Trophoblast cell (in vitro differentiated cells and primary cell): Measurements from ENCODE around the gene NCS1.

Experiments used
- DNase-seq, 2 donors: peaks; one replicate each; pipeline ENCODE4 v3.0.0-alpha.2; 2016
- H2AFZ ChIP-seq: 2 replicates; pipeline ENCODE4 v1.6.1; 2013; ENCODE audit warnings: low read length, moderate library complexity, mild to moderate bottlenecking; ENCODE audit not compliant: insufficient read depth, poor library complexity
- H2AK5ac ChIP-seq: 2 replicates; pipeline ENCODE4 v1.6.1; 2013; ENCODE audit warnings: mild to moderate bottlenecking, low read length
- H2BK120ac ChIP-seq: 2 replicates; pipeline ENCODE4 v1.6.1; 2013; ENCODE audit warnings: low read length, mild to moderate bottlenecking, moderate library complexity; ENCODE audit not compliant: insufficient read depth, poor library complexity
- H2BK12ac ChIP-seq: 2 replicates; pipeline ENCODE4 v1.6.1; 2013; ENCODE audit warnings: mild to moderate bottlenecking, low read length, moderate library complexity
- H2BK5ac ChIP-seq: 2 replicates; pipeline ENCODE4 v1.6.1; 2013; ENCODE audit warnings: low read length, low read depth, moderate library complexity, mild to moderate bottlenecking; ENCODE audit not compliant: poor library complexity
- H3K14ac ChIP-seq: 2 replicates; pipeline ENCODE4 v1.6.1; 2013; ENCODE audit warnings: mild to moderate bottlenecking, low read length
- H3K18ac ChIP-seq: 2 replicates; pipeline ENCODE4 v1.6.1; 2013; ENCODE audit warnings: mild to moderate bottlenecking, low read length
- H3K23ac ChIP-seq: 2 replicates; pipeline ENCODE4 v1.6.1; 2013; ENCODE audit warnings: low read length
- H3K27ac ChIP-seq: 2 replicates; pipeline ENCODE4 v1.5.1; 2013; ENCODE audit warnings: low read depth, mild to moderate bottlenecking, inconsistent platforms, low read length, moderate library complexity
- H3K27me3 ChIP-seq: 2 replicates; pipeline ENCODE4 v1.6.1; 2013; ENCODE audit warnings: inconsistent platforms, mild to moderate bottlenecking, low read length, moderate library complexity; ENCODE audit not compliant: insufficient read depth
- H3K36me3 ChIP-seq, 2 experiments: 1 replicate in 1 of 2; 2 replicates in 1 of 2; pipeline ENCODE4 v1.6.1; 2013; ENCODE audit warnings: low read length in 2 of 2, mild to moderate bottlenecking in 2 of 2, moderate library complexity in 1 of 2; ENCODE audit not compliant: insufficient read depth in 2 of 2, control insufficient read depth in 1 of 2
- H3K4ac ChIP-seq: 2 replicates; pipeline ENCODE4 v1.6.1; 2013; ENCODE audit warnings: low read depth, mild to moderate bottlenecking, low read length, moderate library complexity
- H3K4me1 ChIP-seq, 2 experiments: 1 replicate in 1 of 2; 2 replicates in 1 of 2; pipeline ENCODE4 v1.6.1; 2013; ENCODE audit warnings: low read length in 2 of 2, mild to moderate bottlenecking in 2 of 2, moderate library complexity in 1 of 2; ENCODE audit not compliant: insufficient read depth in 2 of 2, control insufficient read depth in 1 of 2
- H3K4me2 ChIP-seq: 2 replicates; pipeline ENCODE4 v1.6.1; 2013; ENCODE audit warnings: inconsistent platforms, mild to moderate bottlenecking, low read length, moderate library complexity
- H3K4me3 ChIP-seq: 2 replicates; pipeline ENCODE4 v1.5.1; 2013; ENCODE audit warnings: mild to moderate bottlenecking, low read depth, low read length, inconsistent platforms
- H3K79me1 ChIP-seq: one replicate; pipeline ENCODE4 v1.6.1; 2013; ENCODE audit warnings: low read length
- H3K79me2 ChIP-seq: 2 replicates; pipeline ENCODE4 v1.6.1; 2013; ENCODE audit warnings: low read length, mild to moderate bottlenecking; ENCODE audit not compliant: control insufficient read depth, insufficient read depth, poor library complexity
- H3K9ac ChIP-seq: 2 replicates; pipeline ENCODE4 v1.6.1; 2013; ENCODE audit warnings: mild to moderate bottlenecking, low read length
- H3K9me3 ChIP-seq: 2 replicates; pipeline ENCODE4 v1.6.1; 2013; ENCODE audit warnings: low read depth, mild to moderate bottlenecking, control low read depth, inconsistent platforms, low read length; ENCODE audit not compliant: insufficient read depth
- H4K12ac ChIP-seq: 2 replicates; pipeline ENCODE4 v1.6.1; 2013; ENCODE audit warnings: low read depth, mild to moderate bottlenecking, low read length, moderate library complexity
- H4K8ac ChIP-seq: 2 replicates; pipeline ENCODE4 v1.6.1; 2013; ENCODE audit warnings: low read depth, mild to moderate bottlenecking, low read length, moderate library complexity
- H4K91ac ChIP-seq: one replicate; pipeline ENCODE4 v1.6.1; 2013; ENCODE audit warnings: low read depth, mild to moderate bottlenecking, low read length, moderate library complexity
- WGBS: extraction: QIAGEN DNeasy Blood & Tissue Kit; methylation state at CpG from one replicate; pipeline ENCODE4 v1.1.7; 2013; ENCODE audit warnings: missing lambda C conversion rate; ENCODE audit not compliant: insufficient read length, insufficient coverage; ENCODE audit errors: extremely low coverage; 5-methylcytosine and 5-hydroxymethylcytosine counted together

The NCS1 gene

GRCh38 chr9:130157079-130157478 lies 15.1 kb upstream of the NCS1 start:
- Histone ChIP-seq H3K9me3 (peaks cover 1% of the 10 kb centered on the region), H3K4me3 (no peak overlapping the region), H4K12ac (no peak overlapping the region), H3K14ac (no peak overlapping the region), H3K4me1 (peaks cover 3 to 4% of the 10 kb centered on the region in 2 experiments), H2BK12ac (no peak overlapping the region), H2BK120ac (no peak overlapping the region), H3K9ac (no peak overlapping the region), H3K79me2 (no peaks in the 10 kb centered on the region), H4K91ac (no peak overlapping the region), H3K23ac (no peak overlapping the region), H3K4ac (no peak overlapping the region), H3K27ac (no peak overlapping the region), H3K18ac (no peak overlapping the region), H3K27me3 (no peaks in the 10 kb centered on the region), H3K4me2 (no peak overlapping the region), H3K36me3 (no peaks in the 10 kb centered on the region), H2AK5ac (no peak overlapping the region), H4K8ac (no peak overlapping the region), H2AFZ (no peak overlapping the region), H3K79me1 (peaks cover 3% of the 10 kb centered on the region), H2BK5ac (no peak overlapping the region)
- DNase-seq = no peak
- WGBS = no CpG with 5 or more reads among the region's 7 CpGs

GRCh38 chr9:130158001-130158400 lies 14.2 kb upstream of the NCS1 start:
- H2BK12ac ChIP-seq = no peak overlapping the region
- no peak overlapping the region for H4K12ac ChIP-seq
- H4K91ac ChIP-seq = no peak overlapping the region
- H3K79me2 ChIP-seq = no peaks in the 10 kb centered on the region
- no CpG with 5 or more reads among the region's 8 CpGs for WGBS
- H3K4me2 ChIP-seq = no peak overlapping the region
- no peak overlapping the region for H3K4ac ChIP-seq
- no peak overlapping the region for H3K18ac ChIP-seq
- H3K36me3 ChIP-seq = no peaks in the 10 kb centered on the region
- H3K9me3 ChIP-seq = peaks cover 1% of the 10 kb centered on the region
- H3K14ac ChIP-seq = no peak overlapping the region
- no peak overlapping the region for H3K27ac ChIP-seq
- H3K9ac ChIP-seq = no peak overlapping the region
- no peak overlapping the region for H2AK5ac ChIP-seq
- no peaks in the 10 kb centered on the region for H3K79me1 ChIP-seq
- no peak for DNase-seq
- H3K27me3 ChIP-seq = no peaks in the 10 kb centered on the region
- no peak overlapping the region for H2BK120ac ChIP-seq
- H4K8ac ChIP-seq = no peak overlapping the region
- peaks cover 3 to 4% of the 10 kb centered on the region in 2 experiments for H3K4me1 ChIP-seq
- H3K4me3 ChIP-seq = no peak overlapping the region
- H2BK5ac ChIP-seq = no peak overlapping the region
- H3K23ac ChIP-seq = no peak overlapping the region
- no peak overlapping the region for H2AFZ ChIP-seq

GRCh38 chr9:130159057-130159456 lies 13.1 kb upstream of the NCS1 start:
- Histone ChIP-seq H2AK5ac (no peak overlapping the region), H3K4ac (no peak overlapping the region), H2BK5ac (no peak overlapping the region), H4K8ac (no peak overlapping the region), H4K91ac (no peak overlapping the region), H3K4me2 (no peak overlapping the region), H2BK120ac (no peak overlapping the region), H2AFZ (no peak overlapping the region), H3K36me3 (no peaks in the 10 kb centered on the region), H3K9me3 (peaks cover 1% of the 10 kb centered on the region), H3K18ac (no peak overlapping the region), H3K79me1 (no peaks in the 10 kb centered on the region), H2BK12ac (no peak overlapping the region), H3K23ac (no peak overlapping the region), H3K4me3 (no peak overlapping the region), H3K79me2 (no peaks in the 10 kb centered on the region), H3K27me3 (no peaks in the 10 kb centered on the region), H3K27ac (no peak overlapping the region), H3K14ac (no peak overlapping the region), H4K12ac (no peak overlapping the region), H3K9ac (no peak overlapping the region), H3K4me1 (no peaks in the 10 kb centered on the region)
- DNase-seq = no peak
- WGBS = no CpG with 5 or more reads among the region's 8 CpGs

GRCh38 chr9:130159915-130160670 lies 12.1 kb upstream of the NCS1 start:
- no peak overlapping the region for H2BK12ac ChIP-seq
- H2BK5ac ChIP-seq = no peak overlapping the region
- H3K18ac ChIP-seq = no peak overlapping the region
- WGBS = no CpG with 5 or more reads among the region's 10 CpGs
- no peak overlapping the region for H2AFZ ChIP-seq
- H3K79me1 ChIP-seq = no peaks in the 10 kb centered on the region
- no peak overlapping the region for H2AK5ac ChIP-seq
- H4K8ac ChIP-seq = no peak overlapping the region
- H3K4me3 ChIP-seq = no peak overlapping the region
- DNase-seq = no peak
- H3K27ac ChIP-seq = no peak overlapping the region
- H3K9ac ChIP-seq = no peak overlapping the region
- no peaks in the 10 kb centered on the region for H3K79me2 ChIP-seq
- H3K23ac ChIP-seq = no peak overlapping the region
- no peak overlapping the region for H3K14ac ChIP-seq
- H3K4me2 ChIP-seq = no peak overlapping the region
- H4K91ac ChIP-seq = no peak overlapping the region
- peaks cover 1% of the 10 kb centered on the region for H3K9me3 ChIP-seq
- no peaks in the 10 kb centered on the region for H3K4me1 ChIP-seq
- H2BK120ac ChIP-seq = no peak overlapping the region
- no peak overlapping the region for H4K12ac ChIP-seq
- no peaks in the 10 kb centered on the region for H3K27me3 ChIP-seq
- no peak overlapping the region for H3K4ac ChIP-seq
- H3K36me3 ChIP-seq = no peaks in the 10 kb centered on the region
